K562 (cell line): ENCODE data around the gene C4orf36. TPM values are rescaled to one million over a fixed set of nuclear protein-coding genes. Genes with fewer than 3 reads are reported as not detected.

Experiments used
- BRF1 ChIP-seq: IDR thresholded peaks from 3 replicates; pipeline ENCODE4 v1.6.1; 2011; ENCODE audit warnings: borderline replicate concordance, mild to moderate bottlenecking; ENCODE audit not compliant: insufficient read length; ENCODE audit errors: extremely low read depth
- ESRRB ChIP-seq: fragments of 250-450 bp; sonication (Bioruptor Pico); IDR thresholded peaks from 2 replicates; pipeline ENCODE4 v1.5.0; 2020; ENCODE audit warnings: mild to moderate bottlenecking, moderate library complexity, borderline replicate concordance
- KDM5B ChIP-seq: fragments of 200-600 bp; sonication (generic); IDR thresholded peaks from 2 replicates; pipeline ENCODE4 v1.6.1; 2012; ENCODE audit warnings: low read depth, mild to moderate bottlenecking, moderate library complexity, low read length, control low read depth, inconsistent platforms; ENCODE audit not compliant: insufficient replicate concordance
- KLF10 ChIP-seq: fragments of 250-450 bp; sonication (Bioruptor Pico); IDR thresholded peaks from 2 replicates; pipeline ENCODE4 v1.6.1; 2021; ENCODE audit warnings: matching md5 sums
- L3MBTL2 ChIP-seq: fragments of 450-650 bp; IDR thresholded peaks from 2 replicates; pipeline ENCODE4 v1.6.1; 2016; ENCODE audit warnings: mild to moderate bottlenecking, moderate library complexity
- MTA3 ChIP-seq: fragments of 450-650 bp; formaldehyde crosslinking; IDR thresholded peaks from 2 replicates; pipeline ENCODE4 v1.6.1; 2017; ENCODE audit warnings: mild to moderate bottlenecking, borderline replicate concordance
- NFXL1 ChIP-seq: fragments of 450-650 bp; formaldehyde crosslinking; IDR thresholded peaks from 2 replicates; pipeline ENCODE4 v1.4.0; 2021; ENCODE audit warnings: mild to moderate bottlenecking
- NR2F6 ChIP-seq: fragments of 450-650 bp; formaldehyde crosslinking; IDR thresholded peaks from 2 replicates; pipeline ENCODE4 v1.4.0; 2020; ENCODE audit warnings: mild to moderate bottlenecking
- NR4A1 ChIP-seq, 2 experiments: fragments of 250-450 bp in 1 of 2; fragments of 450-650 bp in 1 of 2; sonication (Bioruptor Pico) in 1 of 2; IDR thresholded peaks; 2 replicates each; pipeline versions ENCODE4 v1.4.0 to v1.6.1; 2016 to 2020; ENCODE audit warnings: mild to moderate bottlenecking in 2 of 2, missing compliant biosample characterization in 1 of 2, missing genetic modification characterization in 1 of 2, moderate library complexity in 1 of 2
- PYGO2 ChIP-seq: fragments of 450-650 bp; IDR thresholded peaks from 2 replicates; pipeline ENCODE4 v1.6.1; 2016; ENCODE audit warnings: mild to moderate bottlenecking, missing genetic modification characterization, moderate library complexity, missing compliant biosample characterization
- SMARCA5 ChIP-seq: fragments of 450-650 bp; IDR thresholded peaks from 2 replicates; pipeline ENCODE4 v1.6.1; 2016
- TEAD1 ChIP-seq, 2 experiments: fragments of 450-650 bp in 1 of 2; sonication (generic) in 1 of 2; formaldehyde crosslinking; IDR thresholded peaks; 2 replicates each; pipeline versions ENCODE4 v1.4.0 to v1.8.0; 2020 to 2022; ENCODE audit warnings: mild to moderate bottlenecking in 2 of 2, missing genetic modification reagents in 1 of 2
- ZNF232 ChIP-seq: sonication (generic); formaldehyde crosslinking; IDR thresholded peaks from 2 replicates; pipeline ENCODE4 v1.8.0; 2022; ENCODE audit warnings: mild to moderate bottlenecking, missing genetic modification reagents
- ZNF347 ChIP-seq: fragments of 450-650 bp; formaldehyde crosslinking; IDR thresholded peaks from 2 replicates; pipeline ENCODE4 v1.4.0; 2020; ENCODE audit warnings: low read depth, mild to moderate bottlenecking, moderate library complexity
- ZSCAN29 ChIP-seq: fragments of 450-650 bp; IDR thresholded peaks from 2 replicates; pipeline ENCODE4 v1.6.1; 2017
- polyA plus RNA-seq, 8 experiments: library from polyadenylated mRNA; depleted of rRNA in 4 of 8; stranded (reverse) in 5 of 8; unstranded in 3 of 8; fragments of >200 nt; fragmentation: Nextera tagmentation in 2 of 8; fragmentation: Illumina TruSeq in 1 of 8; extraction: Ambion mirVana in 2 of 8; extraction: Trizol in 1 of 8; gene quantifications; 2 replicates each; pipeline versions ENCODE4 v1.2.1 to v1.2.3, GENCODE V29; 2011 to 2014; ENCODE audit warnings: inconsistent platforms in 1 of 8, missing spikeins in 1 of 8
- total RNA-seq, 7 experiments: library from RNA; depleted of rRNA in 6 of 7; stranded (reverse); fragments of >200 nt in 6 of 7; fragmentation: Illumina TruSeq in 2 of 7; extraction: Trizol in 2 of 7; gene quantifications; 2 replicates each; pipeline versions ENCODE4 v1.2.1 to v1.2.3, GENCODE V29; 2011 to 2021; ENCODE audit warnings: low replicate concordance in 1 of 7
- TF ChIP-seq, protein P1 (sequence below): conservative IDR thresholded peaks from 2 replicates; pipeline ENCODE4 v1.6.1; 2011; ENCODE audit warnings: low read depth, mild to moderate bottlenecking, low read length; ENCODE audit not compliant: control insufficient read depth
- TF ChIP-seq, protein P2 (sequence below): fragments of 450-650 bp; IDR thresholded peaks from 2 replicates; pipeline ENCODE4 v1.6.1; 2016
- TF ChIP-seq, protein P3 (sequence below): fragments of 250-450 bp; sonication (Bioruptor Pico); IDR thresholded peaks from 2 replicates; pipeline ENCODE4 v1.4.0; 2020; ENCODE audit warnings: mild to moderate bottlenecking, moderate library complexity
- TF ChIP-seq, protein P4 (sequence below): fragments of 250-450 bp; sonication (Bioruptor Pico); IDR thresholded peaks from 2 replicates; pipeline ENCODE4 v1.4.0; 2020

The C4orf36 gene
- total and polyA plus RNA-seq, 9 of the 15 experiments (the other 6 are each of a cell fraction or from before 2014, with no cell fraction given): 0.14 to 0.45 (median 0.20) TPM; not detected in 5

DNA sequence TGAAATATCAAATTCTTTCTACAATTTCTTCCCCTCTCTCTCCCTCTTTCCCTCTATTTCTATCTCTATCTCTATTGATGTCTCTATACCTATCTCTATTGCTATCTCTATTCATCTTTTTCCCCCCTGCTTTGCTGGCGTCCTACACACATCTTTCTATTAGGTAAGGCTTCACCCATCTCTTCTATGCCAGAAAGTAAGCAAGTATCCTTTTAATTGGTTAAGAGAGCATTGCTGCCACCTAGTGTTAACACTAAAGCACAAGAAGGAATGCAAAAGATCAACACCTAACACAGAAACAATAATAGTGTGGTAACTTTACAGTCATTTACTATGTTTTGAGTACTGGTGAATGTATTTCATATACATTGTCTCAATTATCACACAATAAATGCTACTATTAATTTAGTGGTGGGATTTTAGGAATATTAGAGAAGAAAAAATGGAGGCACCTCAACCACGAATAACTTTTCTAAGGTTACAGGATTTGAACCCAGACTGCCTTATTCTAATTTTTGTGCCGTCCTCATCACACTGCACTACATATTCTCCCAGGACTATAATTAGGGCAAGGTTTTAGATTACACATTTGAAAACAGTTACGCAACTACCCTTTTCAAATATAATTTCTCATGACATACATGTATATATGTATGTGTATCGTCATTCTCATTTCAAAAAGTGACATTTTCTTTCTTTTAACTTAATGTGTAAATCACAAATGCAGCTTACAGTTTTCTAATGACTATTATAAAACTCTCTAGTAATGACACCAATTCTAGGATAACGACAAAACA lies 3.7 kb upstream of the C4orf36 start (continued):
- TF ChIP-seq, protein P1, sequence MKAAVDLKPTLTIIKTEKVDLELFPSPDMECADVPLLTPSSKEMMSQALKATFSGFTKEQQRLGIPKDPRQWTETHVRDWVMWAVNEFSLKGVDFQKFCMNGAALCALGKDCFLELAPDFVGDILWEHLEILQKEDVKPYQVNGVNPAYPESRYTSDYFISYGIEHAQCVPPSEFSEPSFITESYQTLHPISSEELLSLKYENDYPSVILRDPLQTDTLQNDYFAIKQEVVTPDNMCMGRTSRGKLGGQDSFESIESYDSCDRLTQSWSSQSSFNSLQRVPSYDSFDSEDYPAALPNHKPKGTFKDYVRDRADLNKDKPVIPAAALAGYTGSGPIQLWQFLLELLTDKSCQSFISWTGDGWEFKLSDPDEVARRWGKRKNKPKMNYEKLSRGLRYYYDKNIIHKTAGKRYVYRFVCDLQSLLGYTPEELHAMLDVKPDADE: no peak
- TF ChIP-seq MTA3 (no peak), NFXL1 (CRISPR knock-in tag) (no peak), TEAD1 (CRISPR knock-in tag; IDR thresholded peaks at IDR 0.05) (no peak), KDM5B (no peak), NR4A1 (CRISPR knock-in tag; IDR thresholded peaks at IDR 0.05) (no peak), NR4A1 (tag; IDR thresholded peaks at IDR 0.05) (no peak), ESRRB (CRISPR knock-in tag) (no peak), SMARCA5 (no peak), NR2F6 (CRISPR knock-in tag) (no peak), KLF10 (CRISPR knock-in tag) (no peak), PYGO2 (tag) (no peak), ZSCAN29 (no peak), ZNF347 (CRISPR knock-in tag) (no peak), ZNF232 (CRISPR knock-in tag) (no peak), L3MBTL2 (no peak), BRF1 (no peak)
- TF ChIP-seq, protein P2, sequence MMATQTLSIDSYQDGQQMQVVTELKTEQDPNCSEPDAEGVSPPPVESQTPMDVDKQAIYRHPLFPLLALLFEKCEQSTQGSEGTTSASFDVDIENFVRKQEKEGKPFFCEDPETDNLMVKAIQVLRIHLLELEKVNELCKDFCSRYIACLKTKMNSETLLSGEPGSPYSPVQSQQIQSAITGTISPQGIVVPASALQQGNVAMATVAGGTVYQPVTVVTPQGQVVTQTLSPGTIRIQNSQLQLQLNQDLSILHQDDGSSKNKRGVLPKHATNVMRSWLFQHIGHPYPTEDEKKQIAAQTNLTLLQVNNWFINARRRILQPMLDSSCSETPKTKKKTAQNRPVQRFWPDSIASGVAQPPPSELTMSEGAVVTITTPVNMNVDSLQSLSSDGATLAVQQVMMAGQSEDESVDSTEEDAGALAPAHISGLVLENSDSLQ: no peak
- TF ChIP-seq, protein P3, sequence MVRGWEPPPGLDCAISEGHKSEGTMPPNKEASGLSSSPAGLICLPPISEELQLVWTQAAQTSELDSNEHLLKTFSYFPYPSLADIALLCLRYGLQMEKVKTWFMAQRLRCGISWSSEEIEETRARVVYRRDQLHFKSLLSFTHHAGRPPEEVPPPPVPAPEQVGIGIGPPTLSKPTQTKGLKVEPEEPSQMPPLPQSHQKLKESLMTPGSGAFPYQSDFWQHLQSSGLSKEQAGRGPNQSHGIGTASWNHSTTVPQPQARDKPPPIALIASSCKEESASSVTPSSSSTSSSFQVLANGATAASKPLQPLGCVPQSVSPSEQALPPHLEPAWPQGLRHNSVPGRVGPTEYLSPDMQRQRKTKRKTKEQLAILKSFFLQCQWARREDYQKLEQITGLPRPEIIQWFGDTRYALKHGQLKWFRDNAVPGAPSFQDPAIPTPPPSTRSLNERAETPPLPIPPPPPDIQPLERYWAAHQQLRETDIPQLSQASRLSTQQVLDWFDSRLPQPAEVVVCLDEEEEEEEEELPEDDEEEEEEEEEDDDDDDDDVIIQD (CRISPR knock-in tag): no peak
- TF ChIP-seq, protein P4, sequence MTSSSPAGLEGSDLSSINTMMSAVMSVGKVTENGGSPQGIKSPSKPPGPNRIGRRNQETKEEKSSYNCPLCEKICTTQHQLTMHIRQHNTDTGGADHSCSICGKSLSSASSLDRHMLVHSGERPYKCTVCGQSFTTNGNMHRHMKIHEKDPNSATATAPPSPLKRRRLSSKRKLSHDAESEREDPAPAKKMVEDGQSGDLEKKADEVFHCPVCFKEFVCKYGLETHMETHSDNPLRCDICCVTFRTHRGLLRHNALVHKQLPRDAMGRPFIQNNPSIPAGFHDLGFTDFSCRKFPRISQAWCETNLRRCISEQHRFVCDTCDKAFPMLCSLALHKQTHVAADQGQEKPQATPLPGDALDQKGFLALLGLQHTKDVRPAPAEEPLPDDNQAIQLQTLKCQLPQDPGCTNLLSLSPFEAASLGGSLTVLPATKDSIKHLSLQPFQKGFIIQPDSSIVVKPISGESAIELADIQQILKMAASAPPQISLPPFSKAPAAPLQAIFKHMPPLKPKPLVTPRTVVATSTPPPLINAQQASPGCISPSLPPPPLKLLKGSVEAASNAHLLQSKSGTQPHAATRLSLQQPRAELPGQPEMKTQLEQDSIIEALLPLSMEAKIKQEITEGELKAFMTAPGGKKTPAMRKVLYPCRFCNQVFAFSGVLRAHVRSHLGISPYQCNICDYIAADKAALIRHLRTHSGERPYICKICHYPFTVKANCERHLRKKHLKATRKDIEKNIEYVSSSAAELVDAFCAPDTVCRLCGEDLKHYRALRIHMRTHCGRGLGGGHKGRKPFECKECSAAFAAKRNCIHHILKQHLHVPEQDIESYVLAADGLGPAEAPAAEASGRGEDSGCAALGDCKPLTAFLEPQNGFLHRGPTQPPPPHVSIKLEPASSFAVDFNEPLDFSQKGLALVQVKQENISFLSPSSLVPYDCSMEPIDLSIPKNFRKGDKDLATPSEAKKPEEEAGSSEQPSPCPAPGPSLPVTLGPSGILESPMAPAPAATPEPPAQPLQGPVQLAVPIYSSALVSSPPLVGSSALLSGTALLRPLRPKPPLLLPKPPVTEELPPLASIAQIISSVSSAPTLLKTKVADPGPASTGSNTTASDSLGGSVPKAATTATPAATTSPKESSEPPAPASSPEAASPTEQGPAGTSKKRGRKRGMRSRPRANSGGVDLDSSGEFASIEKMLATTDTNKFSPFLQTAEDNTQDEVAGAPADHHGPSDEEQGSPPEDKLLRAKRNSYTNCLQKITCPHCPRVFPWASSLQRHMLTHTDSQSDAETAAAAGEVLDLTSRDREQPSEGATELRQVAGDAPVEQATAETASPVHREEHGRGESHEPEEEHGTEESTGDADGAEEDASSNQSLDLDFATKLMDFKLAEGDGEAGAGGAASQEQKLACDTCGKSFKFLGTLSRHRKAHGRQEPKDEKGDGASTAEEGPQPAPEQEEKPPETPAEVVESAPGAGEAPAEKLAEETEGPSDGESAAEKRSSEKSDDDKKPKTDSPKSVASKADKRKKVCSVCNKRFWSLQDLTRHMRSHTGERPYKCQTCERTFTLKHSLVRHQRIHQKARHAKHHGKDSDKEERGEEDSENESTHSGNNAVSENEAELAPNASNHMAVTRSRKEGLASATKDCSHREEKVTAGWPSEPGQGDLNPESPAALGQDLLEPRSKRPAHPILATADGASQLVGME (CRISPR knock-in tag): no peak
